Skeletal muscle satellite cell (primary cell): ENCODE data around the gene MTMR11.

ENCODE experiments used
- H3K27me3 ChIP-seq: 2 replicates; pipeline ENCODE4 v1.7.0; 2013; ENCODE audit warnings: low read length; ENCODE audit not compliant: control insufficient read depth, insufficient read depth
- H3K36me3 ChIP-seq: 2 replicates; pipeline ENCODE4 v1.7.0; 2013; ENCODE audit warnings: mild to moderate bottlenecking, control low read depth, low read length; ENCODE audit not compliant: insufficient read depth
- H3K4me1 ChIP-seq: 2 replicates; pipeline ENCODE4 v1.7.0; 2013; ENCODE audit warnings: low read length; ENCODE audit not compliant: control insufficient read depth, insufficient read depth
- H3K4me2 ChIP-seq: 2 replicates; pipeline ENCODE4 v1.7.0; 2013; ENCODE audit warnings: mild to moderate bottlenecking, low read length
- H3K4me3 ChIP-seq: 2 replicates; pipeline ENCODE4 v1.7.0; 2013; ENCODE audit warnings: low read length
- H3K9ac ChIP-seq: 2 replicates; pipeline ENCODE4 v1.7.0; 2013; ENCODE audit warnings: mild to moderate bottlenecking, low read depth, low read length, moderate library complexity
- H3K9me3 ChIP-seq: replicated peaks from 2 replicates; pipeline ENCODE4 v1.7.0; 2013; ENCODE audit warnings: mild to moderate bottlenecking, control low read depth, low read length

The MTMR11 gene

GRCh38 chr1:149917571-149918144 is 19.0 kb downstream of the MTMR11 start, which contains the start of gene SV2A:
SV2A (minus strand) TSS chr1:149917844; CDS start chr1:149913840, 4,004 bp downstream.
- Histone ChIP-seq H3K36me3 (peaks cover 4% of the 10 kb centered on the region), H3K4me2 (peak within 1 kb of the TSS; percentile 82), H3K4me3 (peak within 1 kb of the TSS; percentile 76), H3K9ac (peak within 1 kb of the TSS; percentile 73), H3K9me3 (no peaks in the 10 kb centered on the region), H3K4me1 (peaks cover 4% of the 10 kb centered on the region), H3K27me3 (peaks cover 5% of the 10 kb centered on the region)

- H3K9ac ChIP-seq: no peak overlapping the region
- peaks cover 4% of the 10 kb centered on the region for H3K4me1 ChIP-seq
- H3K36me3 ChIP-seq: no peaks in the 10 kb centered on the region
- H3K4me3 ChIP-seq: no peak overlapping the region
- peak overlapping the region; percentile 82 for H3K4me2 ChIP-seq
- no peaks in the 10 kb centered on the region for H3K9me3 ChIP-seq
- H3K27me3 ChIP-seq: peaks cover 5% of the 10 kb centered on the region
Measured at GRCh38 chr1:149916898-149917252, 19.8 kb downstream of the MTMR11 start.

GRCh38 chr1:149916193-149916897 is 20.3 kb downstream of the MTMR11 start:
- peaks cover 5% of the 10 kb centered on the region for H3K27me3 ChIP-seq
- no peaks in the 10 kb centered on the region for H3K9me3 ChIP-seq
- H3K4me1 ChIP-seq: peaks cover 4% of the 10 kb centered on the region
- no peak overlapping the region for H3K4me3 ChIP-seq
- no peak overlapping the region for H3K9ac ChIP-seq
- H3K4me2 ChIP-seq: no peak overlapping the region
- H3K36me3 ChIP-seq: no peaks in the 10 kb centered on the region

- no peaks in the 10 kb centered on the region for H3K36me3 ChIP-seq
- peaks cover 4% of the 10 kb centered on the region for H3K4me1 ChIP-seq
- H3K4me3 ChIP-seq: no peak overlapping the region
- no peaks in the 10 kb centered on the region for H3K9me3 ChIP-seq
- peaks cover 5% of the 10 kb centered on the region for H3K27me3 ChIP-seq
- no peak overlapping the region for H3K9ac ChIP-seq
- H3K4me2 ChIP-seq: no peak overlapping the region
Measured at GRCh38 chr1:149915429-149916192, 21.1 kb downstream of the MTMR11 start.

GRCh38 chr1:149914545-149914944 is 22.1 kb downstream of the MTMR11 start:
- no peak overlapping the region for H3K9ac ChIP-seq
- H3K36me3 ChIP-seq: no peaks in the 10 kb centered on the region
- H3K4me2 ChIP-seq: no peak overlapping the region
- H3K9me3 ChIP-seq: no peaks in the 10 kb centered on the region
- H3K4me3 ChIP-seq: no peak overlapping the region
- peaks cover 4% of the 10 kb centered on the region for H3K4me1 ChIP-seq
- H3K27me3 ChIP-seq: peaks cover 5% of the 10 kb centered on the region

- no peaks in the 10 kb centered on the region for H3K4me1 ChIP-seq
- no peaks in the 10 kb centered on the region for H3K27me3 ChIP-seq
- H3K4me3 ChIP-seq: no peak overlapping the region
- no peak overlapping the region for H3K9ac ChIP-seq
- H3K4me2 ChIP-seq: no peak overlapping the region
- H3K36me3 ChIP-seq: no peaks in the 10 kb centered on the region
- no peaks in the 10 kb centered on the region for H3K9me3 ChIP-seq
Measured at GRCh38 chr1:149906570-149907075, 30.1 kb downstream of the MTMR11 start.

- H3K4me2 ChIP-seq: no peak overlapping the region
- peaks cover 9% of the 10 kb centered on the region for H3K4me1 ChIP-seq
- no peaks in the 10 kb centered on the region for H3K27me3 ChIP-seq
- H3K4me3 ChIP-seq: no peak overlapping the region
- H3K9ac ChIP-seq: no peak overlapping the region
- no peaks in the 10 kb centered on the region for H3K9me3 ChIP-seq
- no peaks in the 10 kb centered on the region for H3K36me3 ChIP-seq
Measured at GRCh38 chr1:149903836-149904491, 32.7 kb downstream of the MTMR11 start.

GRCh38 chr1:149899460-149900284 is 37.0 kb downstream of the MTMR11 start, which contains the start of gene BOLA1:
BOLA1 (plus strand) TSS chr1:149899568; CDS start chr1:149900060, 492 bp downstream.
- Histone ChIP-seq H3K4me1 (peaks cover 9% of the 10 kb centered on the region), H3K27me3 (no peaks in the 10 kb centered on the region), H3K36me3 (no peaks in the 10 kb centered on the region), H3K9me3 (no peaks in the 10 kb centered on the region), H3K9ac (peak within 1 kb of the TSS; percentile 73), H3K4me3 (peak within 1 kb of the TSS; percentile 75), H3K4me2 (peak within 1 kb of the TSS; percentile 88)

GRCh38 chr1:149896575-149896974 is 40.1 kb downstream of the MTMR11 start:
- H3K4me3 ChIP-seq: no peak overlapping the region
- no peaks in the 10 kb centered on the region for H3K9me3 ChIP-seq
- peaks cover 9% of the 10 kb centered on the region for H3K4me1 ChIP-seq
- no peak overlapping the region for H3K9ac ChIP-seq
- H3K36me3 ChIP-seq: no peaks in the 10 kb centered on the region
- H3K4me2 ChIP-seq: no peak overlapping the region
- no peaks in the 10 kb centered on the region for H3K27me3 ChIP-seq

- Histone ChIP-seq H3K36me3 (no peaks in the 10 kb centered on the region), H3K4me2 (peak overlapping the region; percentile 90), H3K4me3 (peak overlapping the region; percentile 74), H3K9ac (peak overlapping the region; percentile 85), H3K9me3 (no peaks in the 10 kb centered on the region), H3K27me3 (no peaks in the 10 kb centered on the region), H3K4me1 (peaks cover 24% of the 10 kb centered on the region)
Measured at GRCh38 chr1:149888999-149889289, 47.7 kb downstream of the MTMR11 start.
